Neuron (in vitro differentiated cells): Measurements from ENCODE around the gene OR9G1.

Source experiments
- H2AFZ ChIP-seq: one replicate; pipeline ENCODE4 v1.6.1; 2013; ENCODE audit warnings: low read depth, mild to moderate bottlenecking, inconsistent platforms, low read length, moderate library complexity
- H3K27me3 ChIP-seq: one replicate; pipeline ENCODE4 v1.6.1; 2013; ENCODE audit warnings: low read length; ENCODE audit not compliant: insufficient read depth
- H3K36me3 ChIP-seq: one replicate; pipeline ENCODE4 v1.6.1; 2013; ENCODE audit warnings: low read length; ENCODE audit not compliant: insufficient read depth
- H3K4me1 ChIP-seq: one replicate; pipeline ENCODE4 v1.6.1; 2013; ENCODE audit warnings: low read length; ENCODE audit not compliant: insufficient read depth
- H3K4me3 ChIP-seq: 2 replicates; pipeline ENCODE4 v1.5.1; 2013; ENCODE audit warnings: mild to moderate bottlenecking, low read length, moderate library complexity
- H3K9me3 ChIP-seq: one replicate; pipeline ENCODE4 v1.6.1; 2013; ENCODE audit warnings: low read length

The OR9G1 gene

GRCh38 chr11:56720513-56720912 is 21.6 kb downstream of the OR9G1 start:
- Histone ChIP-seq H3K27me3 (no peaks in the 10 kb centered on the region), H2AFZ (no peak overlapping the region), H3K9me3 (no peaks in the 10 kb centered on the region), H3K4me3 (no peak overlapping the region), H3K36me3 (no peaks in the 10 kb centered on the region), H3K4me1 (no peaks in the 10 kb centered on the region)

- no peaks in the 10 kb centered on the region for H3K27me3 ChIP-seq
- H3K4me1 ChIP-seq = no peaks in the 10 kb centered on the region
Observed at GRCh38 chr11:56740107-56740506, 41.2 kb downstream of the OR9G1 start.

GRCh38 chr11:56740886-56741285 is 42.0 kb downstream of the OR9G1 start:
- H2AFZ ChIP-seq = no peak overlapping the region
- no peaks in the 10 kb centered on the region for H3K4me1 ChIP-seq
- no peaks in the 10 kb centered on the region for H3K36me3 ChIP-seq
- no peaks in the 10 kb centered on the region for H3K9me3 ChIP-seq
- H3K4me3 ChIP-seq = no peak overlapping the region
- no peaks in the 10 kb centered on the region for H3K27me3 ChIP-seq

More at GRCh38 chr11:56740107-56740506, 41.2 kb downstream of the OR9G1 start:
- Histone ChIP-seq H3K9me3 (no peaks in the 10 kb centered on the region), H3K4me3 (no peak overlapping the region), H2AFZ (no peak overlapping the region), H3K36me3 (no peaks in the 10 kb centered on the region)

- peaks cover 2% of the 10 kb centered on the region for H3K27me3 ChIP-seq
- no peaks in the 10 kb centered on the region for H3K4me1 ChIP-seq
- H2AFZ ChIP-seq = no peak within 1 kb of the TSS
- no peak within 1 kb of the TSS for H3K4me3 ChIP-seq
- H3K9me3 ChIP-seq = no peaks in the 10 kb centered on the region
- H3K36me3 ChIP-seq = no peaks in the 10 kb centered on the region
Observed at GRCh38 chr11:56748597-56748996, 49.7 kb downstream of the OR9G1 start, which contains the start of gene OR9G4. Gene OR9G4 (minus strand): TSS chr11:56748697. CDS start chr11:56743766, 4,931 bp downstream.

GRCh38 chr11:56750190-56750589 is 51.3 kb downstream of the OR9G1 start:
- H3K4me1 ChIP-seq = no peaks in the 10 kb centered on the region
- no peak overlapping the region for H2AFZ ChIP-seq
- H3K36me3 ChIP-seq = no peaks in the 10 kb centered on the region
- H3K9me3 ChIP-seq = no peaks in the 10 kb centered on the region
- peaks cover 2% of the 10 kb centered on the region for H3K27me3 ChIP-seq
- H3K4me3 ChIP-seq = no peak overlapping the region

- H3K9me3 ChIP-seq = no peaks in the 10 kb centered on the region
- no peaks in the 10 kb centered on the region for H3K36me3 ChIP-seq
- H3K4me3 ChIP-seq = no peak overlapping the region
- no peak overlapping the region for H2AFZ ChIP-seq
- no peaks in the 10 kb centered on the region for H3K4me1 ChIP-seq
- H3K27me3 ChIP-seq = peaks cover 2% of the 10 kb centered on the region
Observed at GRCh38 chr11:56751480-56751879, 52.6 kb downstream of the OR9G1 start.
